Limb (tissue), 2 donors: ENCODE results near the gene MARCHF10.
A peak's percentile ranks its signal among the peaks of the same experiment; 100 is the strongest.
"Not testable (repeated sequence)": the region's sequence is repeated elsewhere in the genome, so short reads cannot be mapped to it uniquely, and the experiment has no call there.

Source experiments
- DNase-seq, 2 donors: peaks; one replicate each; pipeline ENCODE4 v3.0.0-alpha.2; 2016; ENCODE audit errors: extremely low spot score in 2 of 2

The MARCHF10 gene

GRCh38 chr17:62807812-62808575, at the start of gene MARCHF10:
TSS of gene MARCHF10 (minus strand) at chr17:62808314. CDS start at chr17:62801735, 6,579 bp downstream.
- peak in 1 of 2 donors; percentile 76 for DNase-seq

GRCh38 chr17:62857526-62857925, 49.4 kb upstream of the MARCHF10 start:
- no peak for DNase-seq

GRCh38 chr17:62856594-62856993, 48.5 kb upstream of the MARCHF10 start:
- no peak for DNase-seq

- DNase-seq = no peak
These were observed 47.0 kb upstream of the MARCHF10 start for GRCh38 chr17:62855156-62855555.

- peak in 1 of 2 donors; percentile 71 for DNase-seq
These were observed 46.1 kb upstream of the MARCHF10 start for GRCh38 chr17:62854098-62854680.

- no peak for DNase-seq
These were observed 44.1 kb upstream of the MARCHF10 start for GRCh38 chr17:62852195-62852594.

GRCh38 chr17:62849591-62850415, 41.7 kb upstream of the MARCHF10 start:
- not testable (repeated sequence) for DNase-seq

- no peak for DNase-seq
These were observed 40.2 kb upstream of the MARCHF10 start for GRCh38 chr17:62848334-62848733.

- no peak for DNase-seq
These were observed 39.3 kb upstream of the MARCHF10 start for GRCh38 chr17:62847426-62847825.

- DNase-seq = no peak
These were observed 32.8 kb upstream of the MARCHF10 start for GRCh38 chr17:62840871-62841270.

GRCh38 chr17:62833816-62834215, 25.7 kb upstream of the MARCHF10 start:
- not testable (repeated sequence) for DNase-seq

GRCh38 chr17:62832405-62832804, 24.3 kb upstream of the MARCHF10 start:
- DNase-seq = no peak

GRCh38 chr17:62831066-62831465, 23.0 kb upstream of the MARCHF10 start:
- not testable (repeated sequence) for DNase-seq

- no peak for DNase-seq
These were observed 19.8 kb upstream of the MARCHF10 start for GRCh38 chr17:62827746-62828485.

GRCh38 chr17:62826956-62827355, 18.8 kb upstream of the MARCHF10 start:
- DNase-seq = no peak

- DNase-seq = no peak
These were observed 17.1 kb upstream of the MARCHF10 start for GRCh38 chr17:62825182-62825581.

- no peak for DNase-seq
These were observed 16.4 kb upstream of the MARCHF10 start for GRCh38 chr17:62824290-62825131.

- DNase-seq = no peak
These were observed 15.2 kb upstream of the MARCHF10 start for GRCh38 chr17:62823111-62823893.

- no peak for DNase-seq
These were observed 14.2 kb upstream of the MARCHF10 start for GRCh38 chr17:62822080-62822904.
